H1 (cell line): ENCODE results near the gene GRIP1. TPM values are rescaled to one million over a fixed set of nuclear protein-coding genes. Genes with fewer than 3 reads are reported as not detected.

ENCODE experiments used
- CTCF ChIA-PET: fragments of 300-600 bp; sonication (Branson Sonifier 250); formaldehyde crosslinking; loops from one replicate; lab custom pipeline; 2021; ENCODE audit not compliant: partially characterized antibody; lab: Charles Lee
- POLR2A ChIA-PET: fragments of 300-600 bp; sonication (Branson Sonifier 250); formaldehyde crosslinking; loops from one replicate; lab custom pipeline; 2021; ENCODE audit warnings: inconsistent platforms; ENCODE audit not compliant: partially characterized antibody; lab: Charles Lee
- DNase-seq, 2 experiments: peaks; one replicate each; pipeline versions ENCODE4 v3.0.0 to v3.0.0-alpha.2; 2010 to 2022; ENCODE audit warnings: low spot score in 2 of 2, low read depth in 1 of 2, mixed read lengths in 1 of 2
- FAIRE-seq: peaks from 2 replicates; lab custom pipeline; 2011; peaks lifted over from hg19 to GRCh38; lab: Jason Lieb, UNC
- H2AFZ ChIP-seq: 2 replicates; pipeline ENCODE4 v1.8.1; 2012; ENCODE audit warnings: low read length, inconsistent platforms
- H2AK5ac ChIP-seq: 2 replicates; pipeline ENCODE4 v1.6.1; 2013; ENCODE audit warnings: low read depth, low read length
- H2BK120ac ChIP-seq: replicated peaks from 2 replicates; pipeline ENCODE3; 2013; ENCODE audit warnings: low read depth, low read length, inconsistent platforms
- H2BK12ac ChIP-seq: 2 replicates; pipeline ENCODE4 v1.6.1; 2013; ENCODE audit warnings: low read depth, low read length
- H2BK15ac ChIP-seq: 2 replicates; pipeline ENCODE4 v1.6.1; 2013; ENCODE audit warnings: low read length
- H2BK20ac ChIP-seq: 2 replicates; pipeline ENCODE4 v1.6.1; 2013; ENCODE audit warnings: low read length
- H2BK5ac ChIP-seq: 2 replicates; pipeline ENCODE4 v1.6.1; 2013; ENCODE audit warnings: low read depth, low read length
- H3K14ac ChIP-seq: 2 replicates; pipeline ENCODE4 v1.6.1; 2013; ENCODE audit warnings: inconsistent platforms; ENCODE audit not compliant: insufficient read length
- H3K18ac ChIP-seq: 2 replicates; pipeline ENCODE4 v1.6.1; 2013; ENCODE audit warnings: low read length; ENCODE audit errors: extremely low read depth
- H3K23ac ChIP-seq: 2 replicates; pipeline ENCODE4 v1.6.1; 2013; ENCODE audit warnings: inconsistent platforms; ENCODE audit not compliant: insufficient read length
- H3K23me2 ChIP-seq: 2 replicates; pipeline ENCODE4 v1.6.1; 2013; ENCODE audit warnings: low read depth, low read length
- H3K27ac ChIP-seq: 2 replicates; pipeline ENCODE4 v1.6.1; 2011; ENCODE audit warnings: low read depth, low read length, inconsistent platforms
- H3K27me3 ChIP-seq, 4 experiments: replicated peaks in 1 of 4; 1 replicate in 1 of 4; 2 replicates in 3 of 4; pipeline versions ENCODE4 v1.6.1 to v1.8.1; 2011 to 2013; ENCODE audit warnings: low read length in 3 of 4, mild to moderate bottlenecking in 3 of 4, inconsistent platforms in 2 of 4, mixed read lengths in 2 of 4, moderate library complexity in 1 of 4; ENCODE audit not compliant: control insufficient read depth in 3 of 4, insufficient read depth in 3 of 4; ENCODE audit errors: extremely low read depth in 1 of 4
- H3K36me3 ChIP-seq, 4 experiments: 2 replicates each; pipeline versions ENCODE4 v1.6.1 to v1.8.1; 2011 to 2013; ENCODE audit warnings: mild to moderate bottlenecking in 4 of 4, low read length in 3 of 4, moderate library complexity in 2 of 4, control low read depth in 1 of 4, inconsistent platforms in 1 of 4; ENCODE audit not compliant: insufficient read depth in 4 of 4, control insufficient read depth in 2 of 4
- H3K4ac ChIP-seq: replicated peaks from 2 replicates; pipeline ENCODE3; 2013; ENCODE audit warnings: low read length, low read depth, mixed read lengths, inconsistent platforms; ENCODE audit not compliant: insufficient read length
- H3K4me1 ChIP-seq, 4 experiments: replicated peaks in 1 of 4; 1 replicate in 1 of 4; 2 replicates in 3 of 4; pipeline versions ENCODE4 v1.6.1 to v1.8.1; 2011 to 2013; ENCODE audit warnings: low read length in 3 of 4, inconsistent platforms in 2 of 4, mixed read lengths in 1 of 4; ENCODE audit not compliant: insufficient read depth in 4 of 4, control insufficient read depth in 3 of 4
- H3K4me2 ChIP-seq, 2 experiments: 2 replicates each; pipeline versions ENCODE4 v1.6.1 to v1.8.1; 2011 to 2013; ENCODE audit warnings: low read depth in 2 of 2, low read length in 2 of 2, control low read depth in 1 of 2, inconsistent platforms in 1 of 2, mild to moderate bottlenecking in 1 of 2; ENCODE audit not compliant: insufficient read depth in 1 of 2
- H3K4me3 ChIP-seq, 4 experiments: fragments of 200-600, 300-600 bp in 1 of 4; sonication (generic), shearing (Covaris generic), sonication (Bioruptor Twin) in 1 of 4; 2 replicates each; pipeline versions ENCODE4 v1.5.1 to v1.8.1; 2011 to 2016; ENCODE audit warnings: low read length in 4 of 4, low read depth in 3 of 4, control low read depth in 2 of 4, inconsistent platforms in 2 of 4, mild to moderate bottlenecking in 2 of 4, mixed read lengths in 1 of 4, moderate library complexity in 1 of 4; ENCODE audit not compliant: insufficient read depth in 2 of 4; ENCODE audit errors: extremely low read depth in 1 of 4
- H3K56ac ChIP-seq: replicated peaks from 2 replicates; pipeline ENCODE3; 2013; ENCODE audit warnings: low read depth, mild to moderate bottlenecking, mixed read lengths, low read length, inconsistent platforms; ENCODE audit not compliant: insufficient read length
- H3K79me1 ChIP-seq: 2 replicates; pipeline ENCODE4 v1.6.1; 2013; ENCODE audit warnings: low read depth, low read length, control low read depth
- H3K79me2 ChIP-seq, 2 experiments: 2 replicates each; pipeline versions ENCODE4 v1.6.1 to v1.8.1; 2012 to 2013; ENCODE audit warnings: low read length in 2 of 2, mild to moderate bottlenecking in 2 of 2, inconsistent platforms in 1 of 2; ENCODE audit not compliant: insufficient read depth in 2 of 2, control insufficient read depth in 1 of 2
- H3K9ac ChIP-seq, 4 experiments: replicated peaks in 1 of 4; 1 replicate in 1 of 4; 2 replicates in 3 of 4; pipeline versions ENCODE4 v1.6.1 to v1.8.1; 2011 to 2013; ENCODE audit warnings: low read depth in 3 of 4, low read length in 3 of 4, control low read depth in 2 of 4, mild to moderate bottlenecking in 2 of 4, moderate library complexity in 2 of 4, inconsistent platforms in 1 of 4; ENCODE audit errors: extremely low read depth in 1 of 4
- H3K9me3 ChIP-seq, 2 experiments: 2 replicates each; pipeline versions ENCODE4 v1.6.1 to v1.8.1; 2012 to 2013; ENCODE audit warnings: mild to moderate bottlenecking in 2 of 2, moderate library complexity in 2 of 2, control low read depth in 1 of 2, inconsistent platforms in 1 of 2, low read depth in 1 of 2, low read length in 1 of 2, mixed read lengths in 1 of 2; ENCODE audit not compliant: insufficient read depth in 2 of 2
- H4K20me1 ChIP-seq, 2 experiments: replicated peaks in 1 of 2; 2 replicates each; pipeline versions ENCODE3 to v1.8.1; 2011 to 2013; ENCODE audit warnings: inconsistent platforms in 2 of 2, low read length in 2 of 2, mild to moderate bottlenecking in 1 of 2; ENCODE audit not compliant: insufficient read depth in 2 of 2, control insufficient read depth in 1 of 2
- H4K5ac ChIP-seq: 2 replicates; pipeline ENCODE4 v1.6.1; 2013; ENCODE audit warnings: low read length, low read depth, mixed read lengths, inconsistent platforms; ENCODE audit not compliant: insufficient read length
- H4K8ac ChIP-seq: 2 replicates; pipeline ENCODE4 v1.8.0; 2013; ENCODE audit warnings: mild to moderate bottlenecking, moderate library complexity, low read length, inconsistent platforms; ENCODE audit not compliant: insufficient read depth; ENCODE audit errors: extremely low read depth
- H4K91ac ChIP-seq: replicated peaks from 2 replicates; pipeline ENCODE3; 2013; ENCODE audit warnings: low read length, mixed read lengths, inconsistent platforms; ENCODE audit not compliant: insufficient read length
- TAF1 ChIP-seq: IDR thresholded peaks from 2 replicates; pipeline ENCODE4 v1.6.1; 2011; ENCODE audit warnings: mild to moderate bottlenecking, low read depth, low read length
- USF2 ChIP-seq: IDR thresholded peaks from 2 replicates; pipeline ENCODE4 v1.6.1; 2011; ENCODE audit warnings: low read length, improper control_type of control experiment
- WGBS, 2 experiments: shearing (Covaris generic) in 1 of 2; methylation state at CpG; one replicate each; pipeline versions ENCODE4 v1.1.6 to v1.1.7; 2013 to 2015; ENCODE audit warnings: low lambda C conversion rate in 2 of 2, mixed read lengths in 2 of 2, inconsistent platforms in 1 of 2, low coverage in 1 of 2, missing lambda C conversion rate in 1 of 2; ENCODE audit not compliant: insufficient replicate concordance in 2 of 2, insufficient coverage in 1 of 2, insufficient read length in 1 of 2; ENCODE audit errors: extremely low coverage in 1 of 2, missing lambda C conversion rate in 1 of 2; 5-methylcytosine and 5-hydroxymethylcytosine counted together
- polyA plus RNA-seq, 7 experiments: library from polyadenylated mRNA; depleted of rRNA in 3 of 7; stranded (reverse) in 5 of 7; unstranded in 2 of 7; fragments of >200 nt in 5 of 7; fragments of 200-250 nt in 2 of 7; gene quantifications; 1 replicate in 5 of 7; 2 replicates in 1 of 7; 4 replicates in 1 of 7; pipeline versions ENCODE4 v1.2.1 to v1.2.3, GENCODE V29; 2011 to 2013; ENCODE audit warnings: missing spikeins in 2 of 7, mixed read lengths in 2 of 7
- total RNA-seq: library from RNA; stranded (reverse); fragmentation: NEBNext Ultra II Directional; extraction: Animal tissue kit (Norgen Biotek cat#: 25700); gene quantifications from 2 replicates; pipeline ENCODE4 v1.2.1, GENCODE V29; 2021

Gene GRIP1
- total and polyA plus RNA-seq, 2 of the 8 experiments (the other 6 are each of a cell fraction or from before 2014, with no cell fraction given), result 4.5 to 27.3 TPM

- no peak overlapping the region for H3K14ac ChIP-seq
- no peak overlapping the region for H2BK15ac ChIP-seq
- no peak for TF ChIP-seq USF2
- no peak for TF ChIP-seq TAF1
- no peak overlapping the region for H2BK5ac ChIP-seq
- no peak overlapping the region for H4K91ac ChIP-seq
- H4K20me1 ChIP-seq, result no peaks in the 10 kb centered on the region
- no peaks in the 10 kb centered on the region for H3K4me1 ChIP-seq
- H3K9me3 ChIP-seq, result no peaks in the 10 kb centered on the region
- no peak overlapping the region for H3K4me2 ChIP-seq
- H3K23me2 ChIP-seq, result no peaks in the 10 kb centered on the region; the same call in 1 of the 2 replicates
- H3K27ac ChIP-seq, result no peak overlapping the region
- WGBS, 2 experiments, result 88% methylated on average over 3 of the region's 3 CpGs; no CpG with 5 or more reads in 1 of the 2 experiments
- H4K8ac ChIP-seq, result no peak overlapping the region
- no peak overlapping the region for H3K4ac ChIP-seq
- CTCF ChIA-PET, result interaction anchor here (2.2 to 4.7 kb wide), 2 partner anchors 14 to 43 kb away, joined by 5 to 25 read pairs; no protein-coding TSS in a partner anchor
- H2AK5ac ChIP-seq, result no peak overlapping the region
- no peaks in the 10 kb centered on the region for H3K79me2 ChIP-seq
- H2BK12ac ChIP-seq, result no peak overlapping the region
- no peak for FAIRE-seq
- H2AFZ ChIP-seq, result no peak overlapping the region
- no peak for DNase-seq
- POLR2A ChIA-PET, result no interaction called here
- no peak overlapping the region for H2BK20ac ChIP-seq
- H3K18ac ChIP-seq, result no peak overlapping the region
- no peaks in the 10 kb centered on the region for H3K79me1 ChIP-seq
- H3K4me3 ChIP-seq, result no peak overlapping the region
- no peak overlapping the region for H3K9ac ChIP-seq
- H3K36me3 ChIP-seq, result no peaks in the 10 kb centered on the region
- H4K5ac ChIP-seq, result no peak overlapping the region
- no peak overlapping the region for H3K23ac ChIP-seq
- no peak overlapping the region for H3K56ac ChIP-seq
- no peaks in the 10 kb centered on the region for H3K27me3 ChIP-seq
- H2BK120ac ChIP-seq, result no peak overlapping the region
Observed at GRCh38 chr12:66365718-66366490, 313.0 kb downstream of the GRIP1 start.
